Muscle layer of colon (tissue), 2 donors: ENCODE data around the gene PDE4DIP.
"Not testable (repeated sequence)": the region's sequence is repeated elsewhere in the genome, so short reads cannot be mapped to it uniquely, and the experiment has no call there.

Experiments
- H3K27ac ChIP-seq: one replicate; pipeline ENCODE4 v1.7.0; 2013; ENCODE audit warnings: low read depth, mild to moderate bottlenecking, low read length, moderate library complexity
- H3K27me3 ChIP-seq, 2 donors: one replicate each; pipeline ENCODE4 v1.7.0; 2013; ENCODE audit warnings: low read length in 2 of 2, mild to moderate bottlenecking in 2 of 2; ENCODE audit not compliant: insufficient read depth in 2 of 2, control insufficient read depth in 1 of 2
- H3K36me3 ChIP-seq: one replicate; pipeline ENCODE4 v1.7.0; 2013; ENCODE audit warnings: mild to moderate bottlenecking, low read length; ENCODE audit not compliant: insufficient read depth
- H3K4me1 ChIP-seq: one replicate; pipeline ENCODE4 v1.7.0; 2013; ENCODE audit warnings: mild to moderate bottlenecking, low read length; ENCODE audit not compliant: insufficient read depth
- H3K4me3 ChIP-seq, 2 donors: one replicate each; pipeline ENCODE4 v1.7.0; 2013; ENCODE audit warnings: low read length in 2 of 2, low read depth in 1 of 2, mild to moderate bottlenecking in 1 of 2, moderate library complexity in 1 of 2
- H3K9ac ChIP-seq: one replicate; pipeline ENCODE4 v1.7.0; 2013; ENCODE audit warnings: low read length
- H3K9me3 ChIP-seq: one replicate; pipeline ENCODE4 v1.7.0; 2013; ENCODE audit warnings: mild to moderate bottlenecking, low read length
- donor health status: abdominal sarcoma.
- donor health status: Adenocarcinoma of cecum.

PDE4DIP gene

GRCh38 chr1:149033916-149034315, 189.7 kb downstream of the PDE4DIP start:
- not testable (repeated sequence) for H3K9ac ChIP-seq, H3K9me3 ChIP-seq, H3K36me3 ChIP-seq, H3K27me3 ChIP-seq, H3K4me3 ChIP-seq, H3K4me1 ChIP-seq, H3K27ac ChIP-seq

DNA sequence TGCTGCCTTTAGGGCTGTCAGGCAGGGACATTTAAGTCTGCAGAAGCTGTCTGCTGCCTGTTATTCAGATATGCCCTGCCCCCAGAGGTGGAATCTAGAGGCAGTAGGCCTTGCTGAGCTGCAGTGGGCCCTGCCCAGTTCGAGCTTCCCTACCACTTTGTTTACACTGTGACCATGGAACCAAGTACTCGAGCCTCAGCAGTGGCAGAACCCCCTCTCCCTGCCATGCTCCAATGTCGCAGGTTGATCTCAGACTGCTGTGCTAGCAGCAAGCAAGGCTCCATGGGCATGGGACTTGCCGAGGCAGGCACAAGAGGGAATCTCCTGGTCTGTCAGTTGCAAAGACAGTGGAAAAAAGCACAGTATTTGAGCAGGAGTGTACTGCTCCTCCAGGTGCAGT, 198.8 kb downstream of the PDE4DIP start:
- H3K4me3 ChIP-seq, H3K36me3 ChIP-seq, H3K4me1 ChIP-seq, H3K9ac ChIP-seq, H3K27me3 ChIP-seq, H3K9me3 ChIP-seq, H3K27ac ChIP-seq: not testable (repeated sequence)

GRCh38 chr1:149064611-149065010, 220.4 kb downstream of the PDE4DIP start:
- not testable (repeated sequence) for H3K9me3 ChIP-seq, H3K4me1 ChIP-seq, H3K4me3 ChIP-seq, H3K27me3 ChIP-seq, H3K36me3 ChIP-seq, H3K9ac ChIP-seq, H3K27ac ChIP-seq

GRCh38 chr1:149075505-149076127, 231.4 kb downstream of the PDE4DIP start:
- H3K27ac ChIP-seq, H3K4me3 ChIP-seq, H3K36me3 ChIP-seq, H3K4me1 ChIP-seq, H3K9me3 ChIP-seq, H3K27me3 ChIP-seq, H3K9ac ChIP-seq: not testable (repeated sequence)
